Neural cell (in vitro differentiated cells): ENCODE data around the gene GAA. TPM values are rescaled to one million over a fixed set of nuclear protein-coding genes. Genes with fewer than 3 reads are reported as not detected.
A peak's percentile ranks its signal among the peaks of the same experiment; 100 is the strongest.

Experiments
- H2AFZ ChIP-seq: fragments of 200-600, 300-800 bp; sonication (generic), shearing (Covaris generic); 2 replicates; pipeline ENCODE4 v1.6.0; 2014; ENCODE audit warnings: low read depth, mild to moderate bottlenecking, antibody characterized with exemption, low read length, moderate library complexity
- H3F3A ChIP-seq: fragments of 200-600 bp; shearing (Covaris generic); 2 replicates; pipeline ENCODE4 v1.6.1; 2016; ENCODE audit warnings: mild to moderate bottlenecking, moderate library complexity, mixed read lengths, antibody characterized with exemption, low read length; ENCODE audit not compliant: insufficient read depth, poor library complexity, severe bottlenecking
- H3K27ac ChIP-seq: fragments of 200-600, 300-800 bp; sonication (generic), shearing (Covaris generic); 2 replicates; pipeline ENCODE4 v1.5.1; 2014; ENCODE audit warnings: mild to moderate bottlenecking, low read length, moderate library complexity
- H3K27me3 ChIP-seq: fragments of 300-800, 200-600 bp; sonication (generic), shearing (Covaris generic); 2 replicates; pipeline ENCODE4 v1.6.0; 2014; ENCODE audit warnings: mild to moderate bottlenecking, low read depth, low read length, moderate library complexity; ENCODE audit not compliant: insufficient read depth
- H3K36me3 ChIP-seq: fragments of 300-800, 200-600 bp; sonication (generic), shearing (Covaris generic); 2 replicates; pipeline ENCODE4 v1.5.1; 2014; ENCODE audit warnings: mild to moderate bottlenecking, antibody characterized with exemption, low read length, moderate library complexity; ENCODE audit not compliant: insufficient read depth
- H3K4me2 ChIP-seq: fragments of 300-800, 200-600 bp; sonication (generic), shearing (Covaris generic); 2 replicates; pipeline ENCODE4 v1.6.0; 2014; ENCODE audit warnings: mild to moderate bottlenecking, low read length
- H3K4me3 ChIP-seq: fragments of 300-800, 200-600 bp; sonication (generic), shearing (Covaris generic); 2 replicates; pipeline ENCODE4 v1.5.1; 2014; ENCODE audit warnings: mild to moderate bottlenecking, low read length, moderate library complexity
- H3K79me2 ChIP-seq: fragments of 200-600 bp; shearing (Covaris generic); replicated peaks from 2 replicates; pipeline ENCODE4 v1.6.0; 2014; ENCODE audit warnings: mild to moderate bottlenecking, low read length, moderate library complexity; ENCODE audit not compliant: insufficient read depth
- H3K9ac ChIP-seq: fragments of 300-800, 200-600 bp; sonication (generic), shearing (Covaris generic); 2 replicates; pipeline ENCODE4 v1.6.1; 2016; ENCODE audit warnings: mild to moderate bottlenecking, low read length, mixed read lengths
- H3K9me2 ChIP-seq: fragments of 200-600 bp; shearing (Covaris generic); 2 replicates; pipeline ENCODE4 v1.6.1; 2016; ENCODE audit warnings: mild to moderate bottlenecking, low read length, mixed read lengths; ENCODE audit not compliant: insufficient read depth
- H3K9me3 ChIP-seq: fragments of 200-600, 300-800 bp; sonication (generic), shearing (Covaris generic); 2 replicates; pipeline ENCODE4 v1.6.1; 2016; ENCODE audit warnings: mild to moderate bottlenecking, mixed run types, low read length, moderate library complexity, mixed read lengths
- H4K20me1 ChIP-seq: fragments of 200-600 bp; shearing (Covaris generic); 2 replicates; pipeline ENCODE4 v1.6.1; 2016; ENCODE audit warnings: mild to moderate bottlenecking, mixed run types; ENCODE audit not compliant: insufficient read depth
- CTCF ChIP-seq: fragments of 450-650 bp; IDR thresholded peaks from 2 replicates; pipeline ENCODE4 v1.5.1; 2014; ENCODE audit warnings: antibody characterized with exemption, mild to moderate bottlenecking, moderate library complexity; ENCODE audit not compliant: poor library complexity, severe bottlenecking
- EP300 ChIP-seq: fragments of 450-650 bp; conservative IDR thresholded peaks from 2 replicates; pipeline ENCODE4 v1.6.1; 2014; ENCODE audit warnings: antibody characterized with exemption, mild to moderate bottlenecking, moderate library complexity; ENCODE audit not compliant: poor library complexity, severe bottlenecking
- EZH2 ChIP-seq: fragments of 200-600, 300-800 bp; shearing (Covaris generic), sonication (generic); IDR thresholded peaks from 2 replicates; pipeline ENCODE4 v1.6.1; 2014; ENCODE audit warnings: antibody characterized with exemption, low read length, borderline replicate concordance, mild to moderate bottlenecking; ENCODE audit not compliant: insufficient read depth, poor library complexity, severe bottlenecking
- MXI1 ChIP-seq: fragments of 450-650 bp; conservative IDR thresholded peaks from 2 replicates; pipeline ENCODE4 v1.6.1; 2014; ENCODE audit warnings: antibody characterized with exemption, mild to moderate bottlenecking; ENCODE audit not compliant: poor library complexity, severe bottlenecking
- POLR2AphosphoS5 ChIP-seq: IDR thresholded peaks from 2 replicates; pipeline ENCODE4 v1.6.1; 2012
- RAD21 ChIP-seq: fragments of 450-650 bp; conservative IDR thresholded peaks from 2 replicates; pipeline ENCODE4 v1.6.1; 2014; ENCODE audit warnings: antibody characterized with exemption, mild to moderate bottlenecking, moderate library complexity
- REST ChIP-seq: IDR thresholded peaks from 2 replicates; pipeline ENCODE4 v1.6.1; 2012; ENCODE audit warnings: borderline replicate concordance
- SMC3 ChIP-seq: fragments of 450-650 bp; conservative IDR thresholded peaks from 2 replicates; pipeline ENCODE4 v1.6.1; 2014; ENCODE audit warnings: antibody characterized with exemption, mild to moderate bottlenecking, moderate library complexity; ENCODE audit not compliant: poor library complexity
- TAF1 ChIP-seq: IDR thresholded peaks from 2 replicates; pipeline ENCODE4 v1.6.1; 2012; ENCODE audit warnings: low read depth
- polyA plus RNA-seq: library from polyadenylated mRNA; depleted of rRNA; stranded (reverse); fragments of >200 nt; gene quantifications from 2 replicates; pipeline ENCODE4 v1.2.3, GENCODE V29; 2014

The GAA gene
- polyA plus RNA-seq, 1 donor from 2014 or later, result 58.9 TPM

- peak overlapping the region; percentile 90 for H3K4me2 ChIP-seq
- H3K27me3 ChIP-seq, result no peaks in the 10 kb centered on the region
- H4K20me1 ChIP-seq, result peaks cover 3% of the 10 kb centered on the region
- no peaks in the 10 kb centered on the region for H3F3A ChIP-seq
- peak overlapping the region; percentile 95 for H3K4me3 ChIP-seq
- H3K27ac ChIP-seq, result peak overlapping the region; percentile 66
- no peak overlapping the region for H2AFZ ChIP-seq
- H3K79me2 ChIP-seq, result peaks cover 40% of the 10 kb centered on the region
- H3K36me3 ChIP-seq, result peaks cover 9% of the 10 kb centered on the region
- no peaks in the 10 kb centered on the region for H3K9me3 ChIP-seq
- no peaks in the 10 kb centered on the region for H3K9me2 ChIP-seq
- peak overlapping the region; percentile 85 for H3K9ac ChIP-seq
- TF ChIP-seq MXI1, result no peak
- no peak for TF ChIP-seq EZH2
- TF ChIP-seq SMC3, result no peak
- TF ChIP-seq TAF1, result no peak
- no peak for TF ChIP-seq CTCF
- TF ChIP-seq POLR2AphosphoS5, result no peak
- TF ChIP-seq REST, result no peak
- no peak for TF ChIP-seq RAD21
- no peak for TF ChIP-seq EP300
Measured at GRCh38 chr17:80145076-80146075, 44.0 kb downstream of the GAA start.

- Histone ChIP-seq H3K36me3 (peaks cover 5% of the 10 kb centered on the region), H3K27ac (peak overlapping the region; percentile 66), H3K9ac (peak overlapping the region; percentile 85), H3K4me3 (peak overlapping the region; percentile 95), H3K9me3 (no peaks in the 10 kb centered on the region), H2AFZ (no peak overlapping the region), H3K79me2 (peaks cover 40% of the 10 kb centered on the region), H4K20me1 (peaks cover 3% of the 10 kb centered on the region), H3K9me2 (no peaks in the 10 kb centered on the region), H3K4me2 (peak overlapping the region; percentile 90), H3K27me3 (no peaks in the 10 kb centered on the region), H3F3A (no peaks in the 10 kb centered on the region)
- TF ChIP-seq EZH2 (no peak), SMC3 (peak; percentile 45), MXI1 (peak; percentile 5)
Measured at GRCh38 chr17:80146121-80147034, 45.0 kb downstream of the GAA start.
